Skeletal muscle cell (primary cell): ENCODE measurements around the gene TNFRSF11A.

ENCODE experiments used
- DNase-seq: peaks from one replicate; pipeline ENCODE4 v3.0.0-alpha.2; 2010; ENCODE audit warnings: low read depth
- H3K4me3 ChIP-seq: 2 replicates; pipeline ENCODE4 v1.5.1; 2011; ENCODE audit warnings: low read depth, mild to moderate bottlenecking, control low read depth, low read length, moderate library complexity

Gene TNFRSF11A

DNA sequence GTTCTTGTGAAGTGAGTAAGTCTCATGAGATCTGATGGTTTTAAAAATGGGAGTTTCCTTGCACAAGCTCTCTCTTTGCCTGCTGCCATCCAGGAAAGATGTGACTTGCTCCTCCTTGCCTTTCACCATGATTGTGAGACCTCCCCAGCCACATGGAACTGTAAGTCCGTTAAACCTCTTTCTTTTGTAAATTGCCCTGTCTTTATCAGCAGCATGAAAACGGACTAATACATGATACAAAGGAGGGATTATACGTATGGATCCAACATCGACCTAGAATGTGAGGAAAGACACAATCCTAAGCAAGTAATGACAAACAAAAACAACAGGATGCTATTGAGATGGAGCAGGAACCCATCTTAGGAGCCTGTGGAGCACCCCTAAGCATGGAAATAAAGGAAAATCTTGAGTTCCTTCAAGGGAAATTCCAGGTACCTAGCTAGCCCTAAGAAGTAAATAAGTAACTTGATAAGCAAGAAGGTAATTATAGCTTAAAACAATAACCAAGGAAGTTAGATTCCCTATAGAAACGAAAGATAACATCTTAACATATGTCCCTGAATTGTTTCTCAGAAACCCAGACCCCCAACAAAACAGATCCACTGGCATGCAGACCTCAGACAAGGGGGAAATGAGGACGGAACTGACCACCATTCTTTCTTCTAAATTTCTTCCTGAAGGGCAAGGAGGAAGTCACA is 1.5 kb upstream of the TNFRSF11A start:
- no peak overlapping the region for H3K4me3 ChIP-seq
- no peak for DNase-seq

DNA sequence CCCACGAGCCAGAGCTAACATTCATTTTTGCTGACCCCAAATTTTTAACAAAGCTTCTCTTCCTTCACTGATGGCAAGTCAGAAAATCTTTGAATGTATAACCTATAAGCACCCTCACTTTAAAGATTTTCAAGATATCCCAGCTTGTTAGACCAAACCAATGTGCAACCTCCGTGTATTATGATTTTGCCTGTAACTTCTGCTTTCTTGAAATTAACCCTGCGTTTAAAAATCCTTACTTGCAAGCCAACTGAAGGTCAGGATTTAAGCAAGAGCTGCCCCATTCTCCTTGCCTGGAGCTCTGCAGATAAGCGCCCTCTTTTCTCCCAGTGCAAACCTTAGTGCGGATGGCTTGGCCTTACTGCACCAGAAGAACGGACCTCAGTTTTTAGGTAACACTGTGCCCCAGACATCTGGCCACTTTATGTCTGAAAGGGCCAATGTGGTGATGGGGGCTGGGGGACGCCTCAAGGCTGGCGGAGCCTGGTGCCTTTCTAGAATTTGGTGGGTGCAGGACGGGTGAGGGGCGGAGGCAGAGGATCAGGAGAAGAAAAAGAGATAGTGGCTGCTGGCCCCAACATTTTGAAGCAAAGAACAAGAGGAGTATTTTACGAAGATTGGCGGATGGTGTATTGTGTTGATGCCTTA is 805 bp upstream of the TNFRSF11A start:
- DNase-seq, result no peak
- H3K4me3 ChIP-seq, result no peak overlapping the region

DNA sequence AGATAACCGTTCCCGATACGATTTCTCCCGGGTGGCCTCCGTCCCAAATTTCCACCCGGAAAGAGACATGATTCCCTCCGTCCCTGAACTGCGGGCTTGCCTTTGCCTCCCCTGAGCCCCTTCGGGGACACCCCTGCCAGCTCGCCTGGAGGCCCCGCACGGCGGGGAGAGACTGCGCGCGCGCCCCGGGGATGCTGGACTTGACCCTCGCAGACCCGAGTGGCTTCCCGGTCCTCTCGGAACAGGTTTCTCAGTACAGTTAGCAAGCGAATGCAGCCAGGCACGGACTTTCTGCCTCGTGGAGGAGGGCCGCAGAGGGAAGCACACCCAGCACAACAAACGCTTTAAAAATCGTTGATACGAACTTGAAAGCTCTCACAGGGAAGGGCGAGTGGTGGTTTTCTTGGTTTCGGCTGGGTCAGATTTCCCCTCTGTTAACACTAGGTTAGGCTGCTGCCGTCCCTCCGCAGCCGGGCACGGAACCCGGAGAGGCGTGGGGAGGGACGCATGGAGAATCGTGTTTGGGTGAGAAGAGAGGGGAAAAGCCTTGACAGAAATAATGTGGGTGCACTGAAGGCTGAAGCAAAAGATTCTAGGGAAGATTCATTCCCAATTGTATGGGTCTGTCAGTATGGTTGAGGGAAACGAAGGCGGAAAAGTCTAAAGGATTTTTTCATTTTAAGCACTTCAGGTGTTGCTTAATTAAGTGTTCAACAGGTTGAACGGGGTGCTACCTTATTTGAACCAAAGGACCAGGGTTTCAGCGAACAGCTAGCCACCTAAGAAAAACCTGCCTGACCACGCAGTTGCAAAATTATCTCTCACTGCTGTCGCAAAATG is 916 bp downstream of the TNFRSF11A start:
- no peak for DNase-seq
- peak overlapping the region; percentile 44 for H3K4me3 ChIP-seq

DNA sequence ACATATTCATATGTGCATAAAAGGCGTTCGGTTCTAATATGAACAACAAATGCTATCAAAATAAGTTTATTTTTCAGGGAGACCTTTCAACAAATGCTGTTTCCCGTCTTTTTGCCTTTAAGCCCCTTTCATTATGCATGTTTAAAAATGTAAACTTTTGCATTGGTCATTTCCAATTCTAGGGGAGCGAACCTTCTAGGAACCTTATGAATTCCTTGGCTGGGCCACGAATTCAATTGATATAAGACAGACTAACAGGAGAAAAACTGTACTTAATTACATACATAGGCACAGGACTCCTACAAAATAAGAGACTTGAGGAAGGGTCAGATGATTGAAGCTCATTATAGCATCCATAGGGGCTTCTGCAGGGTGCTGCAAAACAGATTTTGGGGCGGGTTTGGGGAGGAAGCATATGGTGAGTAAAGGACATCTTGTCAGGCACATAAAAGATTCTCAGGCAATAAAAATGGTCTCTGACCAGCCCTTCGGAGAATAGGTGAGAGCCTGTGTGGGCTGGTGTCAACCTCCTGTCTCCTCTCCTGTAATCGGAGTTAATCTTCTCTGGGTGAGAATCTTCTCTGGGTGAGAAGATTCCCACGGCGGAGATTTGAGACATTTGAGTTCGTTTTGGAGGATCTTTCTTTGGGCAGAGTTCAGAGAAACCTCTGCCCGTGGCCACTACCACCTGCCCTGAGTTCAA is 1.7 kb downstream of the TNFRSF11A start:
- DNase-seq, result no peak
- no peak overlapping the region for H3K4me3 ChIP-seq

DNA sequence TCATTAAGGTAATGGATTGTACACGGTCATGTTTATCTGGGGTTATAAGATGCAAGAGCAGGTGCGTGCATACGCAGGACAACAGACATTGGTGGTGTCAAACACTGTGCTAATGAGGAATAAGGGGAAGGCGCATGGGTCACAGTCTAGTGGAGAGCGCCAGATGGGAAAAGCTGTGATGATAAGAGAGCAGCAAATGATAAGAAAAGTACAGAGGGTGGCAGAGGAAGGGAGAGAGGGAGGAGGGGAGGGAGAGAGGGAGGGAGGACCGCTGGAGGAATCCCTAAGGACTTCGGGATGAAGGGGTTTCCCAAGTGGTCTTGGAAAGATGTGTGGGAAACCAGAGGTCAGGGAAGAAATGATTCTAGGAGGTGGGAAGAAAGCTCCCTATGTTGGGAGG is 2.9 kb downstream of the TNFRSF11A start:
- no peak for DNase-seq
- no peak overlapping the region for H3K4me3 ChIP-seq

DNA sequence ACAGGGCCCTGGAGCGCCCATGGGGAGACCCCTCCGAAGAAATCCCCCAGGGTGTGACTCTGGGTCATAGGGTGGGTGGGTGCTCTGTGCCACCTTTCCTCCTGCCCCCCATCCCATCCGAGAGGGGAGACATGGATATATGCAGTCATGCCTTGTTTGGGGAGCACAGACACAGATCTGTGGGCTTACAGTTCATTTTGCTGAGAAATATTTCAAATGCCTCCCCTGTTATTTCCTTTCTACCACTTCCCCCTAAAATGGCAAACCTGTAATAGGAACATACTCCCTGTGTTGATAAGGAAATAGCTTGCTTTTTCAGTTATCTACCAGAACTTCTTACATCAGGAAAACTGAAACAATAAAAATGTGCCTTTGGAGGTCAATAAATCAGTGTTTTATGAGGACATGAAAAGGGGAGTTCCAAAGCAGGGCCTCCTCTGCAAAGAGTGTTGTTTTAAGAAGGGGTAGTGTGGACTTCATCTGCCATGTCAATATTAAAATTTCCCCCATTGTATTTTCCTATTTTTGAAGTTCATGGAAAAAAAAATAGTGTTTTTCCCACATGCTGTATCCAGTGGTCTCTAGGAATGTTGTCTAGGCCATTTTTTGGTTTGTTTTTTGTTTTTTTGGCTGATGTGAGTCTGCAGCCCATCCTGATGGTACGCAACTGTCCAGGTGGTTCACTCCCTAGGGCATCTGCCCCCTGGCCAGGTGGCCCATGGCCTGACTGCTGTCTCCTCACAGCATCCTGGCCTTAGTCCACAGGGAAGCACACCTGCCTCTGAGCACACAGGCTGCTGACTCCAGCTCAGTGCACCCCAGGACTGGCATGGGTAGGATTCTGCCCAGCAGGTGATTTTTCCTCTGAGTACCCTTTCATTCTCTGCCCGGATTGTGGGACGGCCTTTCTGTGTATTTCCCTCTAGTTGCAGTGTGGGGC is 3.7 kb downstream of the TNFRSF11A start:
- H3K4me3 ChIP-seq, result no peak overlapping the region
- no peak for DNase-seq

DNA sequence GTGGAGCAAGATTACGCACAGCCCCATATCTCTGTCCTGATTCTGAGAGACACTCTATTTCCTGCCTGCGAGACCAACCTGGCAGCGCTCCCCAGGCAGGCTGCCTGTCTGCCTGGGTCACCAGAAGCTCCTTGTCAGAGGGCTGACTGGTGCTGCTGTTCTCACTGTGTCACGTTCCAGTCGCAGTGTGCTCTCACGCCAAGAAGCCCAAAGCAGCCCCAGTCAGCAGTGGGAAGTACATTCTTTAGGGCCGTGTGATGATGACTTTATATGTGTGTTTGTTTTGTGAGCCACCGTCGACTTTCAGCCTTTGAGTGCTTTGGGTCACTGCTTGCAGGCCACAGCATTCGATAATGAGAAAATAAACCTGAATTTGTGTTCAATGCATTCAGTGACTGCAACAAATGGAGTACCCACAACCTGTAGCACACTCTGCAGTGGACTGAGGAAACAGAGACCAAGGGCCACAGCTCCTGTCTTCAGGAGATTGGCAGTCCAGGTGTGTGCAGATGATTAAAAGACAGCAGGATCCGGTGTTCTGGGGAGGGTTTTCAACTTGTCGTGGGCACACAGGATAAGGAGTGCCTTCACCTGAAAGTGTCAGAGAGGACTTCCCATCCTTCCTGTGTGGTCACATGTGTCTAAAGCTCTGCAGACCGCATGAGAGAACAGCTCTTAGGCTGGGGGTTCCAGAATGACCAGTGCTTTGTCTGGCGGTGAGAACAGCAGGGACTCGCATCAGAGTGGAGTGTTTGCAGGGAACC is 4.8 kb downstream of the TNFRSF11A start:
- no peak overlapping the region for H3K4me3 ChIP-seq
- peak; percentile 20 for DNase-seq

DNA sequence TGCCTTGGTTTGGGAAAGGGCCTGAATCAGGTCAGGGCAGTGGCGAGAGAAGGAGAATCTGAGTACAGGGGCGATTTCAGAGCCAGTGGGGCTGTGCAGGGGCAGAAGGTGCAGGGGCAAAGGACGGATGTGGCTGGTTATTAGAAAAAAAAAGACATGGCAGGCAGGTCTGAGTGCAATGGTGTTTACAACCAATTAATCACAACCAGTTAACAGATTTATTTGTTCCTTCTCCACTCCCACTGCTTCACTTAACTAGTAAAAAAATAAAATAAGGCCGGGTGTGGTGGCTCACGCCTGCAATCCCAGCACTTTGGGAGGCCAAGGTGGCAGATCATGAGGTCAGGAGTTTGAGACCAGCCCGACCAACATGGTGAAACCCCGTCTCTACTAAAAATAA is 5.5 kb downstream of the TNFRSF11A start:
- no peak overlapping the region for H3K4me3 ChIP-seq
- no peak for DNase-seq

DNA sequence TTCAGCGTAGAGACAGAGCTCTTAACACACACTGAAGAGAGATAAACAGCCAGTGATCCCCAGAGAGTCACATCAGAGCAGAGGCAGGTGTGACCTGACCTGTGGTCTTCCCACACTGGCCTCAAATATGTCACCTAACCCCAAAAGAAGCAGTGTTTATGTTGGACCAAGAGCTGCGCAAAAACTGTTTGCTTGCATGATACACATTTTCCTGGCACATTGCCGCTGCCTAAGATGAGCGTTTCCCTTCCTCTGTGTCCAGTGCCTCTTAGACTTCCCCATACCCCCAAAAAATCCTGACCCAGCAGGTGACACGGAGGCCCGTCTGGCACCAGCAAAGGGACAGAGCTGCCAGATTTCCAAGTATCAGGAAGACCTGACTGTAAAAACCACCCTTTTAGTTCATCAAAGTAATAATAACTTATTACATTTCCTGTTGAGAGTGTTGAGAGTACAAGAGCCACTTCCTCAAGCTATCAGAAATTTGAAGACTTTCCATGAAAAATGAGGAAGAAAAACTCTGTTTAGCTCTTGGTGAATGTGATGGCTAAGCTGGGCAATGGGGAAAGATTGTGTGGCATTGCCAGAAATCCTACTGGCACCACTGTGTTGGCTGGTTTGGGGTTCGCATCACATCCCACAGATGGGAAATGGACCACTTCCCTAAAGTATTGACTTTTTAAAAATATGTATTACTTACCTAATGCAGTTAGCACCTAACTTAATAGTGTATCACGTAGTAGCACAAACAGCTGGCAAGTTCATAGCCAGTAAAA is 6.7 kb downstream of the TNFRSF11A start:
- DNase-seq, result no peak
- H3K4me3 ChIP-seq, result no peak overlapping the region

DNA sequence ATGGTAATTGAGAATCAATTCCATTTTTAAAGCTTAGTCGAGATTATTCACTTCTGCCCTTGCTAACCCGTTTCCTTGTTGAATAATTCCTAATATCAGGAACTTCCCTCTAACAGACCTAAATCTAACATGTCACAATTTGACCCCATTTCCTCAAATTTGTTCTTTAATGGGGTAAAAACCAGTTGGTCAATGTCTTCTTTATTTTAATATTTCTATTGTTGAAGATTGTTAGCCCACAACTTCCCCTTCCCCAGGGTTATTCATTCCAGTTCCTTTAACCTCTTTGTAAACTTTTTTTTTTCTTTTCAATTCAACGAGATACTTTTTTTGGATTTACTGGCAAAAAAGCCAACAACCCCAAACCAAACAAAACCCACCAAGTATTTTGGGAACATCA is 7.3 kb downstream of the TNFRSF11A start:
- H3K4me3 ChIP-seq, result no peak overlapping the region
- DNase-seq, result no peak

DNA sequence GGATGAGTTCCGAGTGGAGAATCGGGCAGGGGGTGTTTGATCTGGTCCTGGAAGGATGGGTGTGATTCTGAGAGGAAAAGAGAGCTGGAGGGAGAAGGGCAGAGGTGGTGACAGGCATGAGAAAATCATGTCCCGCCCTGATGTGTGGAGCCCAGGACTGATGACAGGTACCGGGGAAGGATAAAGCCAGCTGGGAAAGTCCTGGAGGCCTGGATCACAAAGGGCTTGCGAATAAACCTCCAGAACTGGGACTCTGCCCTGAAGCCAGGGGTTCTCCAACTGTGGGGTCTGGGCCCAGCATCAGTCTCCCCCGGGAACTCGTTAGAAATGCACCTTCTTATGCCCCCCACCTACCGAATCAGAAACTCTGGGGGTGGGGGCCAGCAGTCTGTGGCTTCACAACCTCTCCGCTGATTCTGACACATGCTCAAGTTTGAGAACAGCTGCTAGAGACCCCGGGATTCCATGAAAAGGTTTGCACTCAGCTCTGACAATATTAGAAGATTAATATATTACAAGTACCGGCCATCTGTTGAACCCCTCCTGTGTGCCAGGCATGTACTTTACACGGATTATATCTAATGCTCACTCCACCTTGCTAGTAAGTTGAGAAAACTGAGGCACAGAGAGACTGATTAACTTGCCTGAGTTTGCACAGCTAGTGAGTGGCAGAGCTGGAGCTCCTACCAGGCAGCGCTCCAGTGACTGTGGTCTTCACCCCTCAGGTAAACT is 8.0 kb downstream of the TNFRSF11A start:
- DNase-seq, result no peak

DNA sequence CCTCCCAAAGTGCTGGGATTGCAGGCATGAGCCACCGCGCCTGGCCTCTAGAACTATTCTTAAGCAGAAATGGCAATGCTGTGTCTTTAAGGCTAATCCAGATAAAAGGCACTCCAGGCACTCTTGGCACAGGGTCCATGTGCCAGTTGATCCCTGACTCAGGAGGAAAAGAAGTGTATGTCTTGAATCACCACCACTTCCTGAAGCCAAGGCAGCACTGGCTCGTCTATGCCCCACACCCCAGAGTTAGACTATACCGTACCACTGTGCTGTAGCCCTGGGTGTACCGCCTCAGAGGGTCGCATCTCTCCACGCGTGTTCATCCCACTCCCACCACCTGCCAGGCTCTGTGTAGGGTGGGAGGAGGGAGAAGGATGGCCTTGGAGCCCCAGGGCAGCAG is 9.0 kb downstream of the TNFRSF11A start:
- no peak for DNase-seq

More for the DNA sequence above, 8.0 kb downstream of the TNFRSF11A start:
- H3K4me3 ChIP-seq, result no peak overlapping the region

DNA sequence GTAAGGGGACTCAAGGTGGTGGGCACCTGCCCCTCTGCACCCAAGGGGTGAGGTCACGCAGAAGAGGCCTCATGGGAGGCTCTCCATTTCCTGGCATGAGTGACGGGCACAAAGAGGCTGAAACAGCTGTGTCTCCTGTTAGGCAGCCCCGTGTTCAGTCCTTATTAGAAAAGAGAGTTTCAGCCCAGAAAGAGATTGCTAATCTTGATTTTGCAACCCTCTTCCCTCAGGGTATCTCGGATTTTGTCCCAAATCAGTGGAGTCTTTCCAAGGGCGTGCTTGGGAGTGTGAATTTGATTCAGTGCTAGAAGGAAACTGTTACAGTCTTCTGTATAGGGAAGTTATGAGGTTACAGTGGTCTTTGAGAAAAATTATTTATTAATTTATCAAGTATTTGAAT is 10.4 kb downstream of the TNFRSF11A start:
- DNase-seq, result no peak
- H3K4me3 ChIP-seq, result no peak overlapping the region

More for the DNA sequence above, 9.0 kb downstream of the TNFRSF11A start:
- H3K4me3 ChIP-seq, result no peak overlapping the region

DNA sequence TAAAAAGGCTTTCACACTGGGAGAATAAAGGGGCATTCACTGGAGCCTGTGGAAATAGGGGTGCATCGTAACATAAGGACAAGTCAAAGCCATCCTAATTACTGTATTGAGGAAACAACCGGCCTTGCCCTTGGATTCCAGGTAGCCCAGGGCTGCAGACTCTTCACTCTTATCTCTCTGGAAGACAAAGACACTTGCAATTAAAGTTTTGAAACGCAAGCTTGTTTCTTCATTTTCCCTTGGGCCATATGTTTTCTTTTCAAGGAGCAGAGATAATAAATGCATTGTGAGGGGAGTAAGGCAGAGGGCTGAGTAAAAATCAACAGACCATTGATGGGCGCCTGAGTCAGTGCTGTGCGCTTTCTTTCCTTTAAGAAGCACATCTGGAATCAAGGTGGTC is 11.5 kb downstream of the TNFRSF11A start:
- no peak overlapping the region for H3K4me3 ChIP-seq
- no peak for DNase-seq

DNA sequence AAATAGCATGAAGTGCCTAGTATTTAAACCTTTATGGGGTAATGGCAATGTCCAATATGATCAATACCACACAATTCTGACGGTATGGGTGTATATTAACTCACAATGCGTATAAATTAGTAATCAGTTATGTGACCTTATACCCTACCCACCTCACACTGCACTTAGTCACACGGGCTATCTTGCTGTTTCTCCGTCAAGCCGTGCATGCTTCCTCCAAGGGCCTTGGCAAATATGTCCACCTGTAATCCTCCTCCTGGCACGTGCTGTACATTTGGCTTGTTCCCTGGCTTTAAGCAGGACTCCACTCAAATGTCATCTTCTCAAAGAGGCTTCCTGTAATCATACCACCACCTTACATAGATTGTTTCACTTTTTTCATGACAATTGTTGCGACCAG is 12.2 kb downstream of the TNFRSF11A start:
- no peak overlapping the region for H3K4me3 ChIP-seq
- no peak for DNase-seq

DNA sequence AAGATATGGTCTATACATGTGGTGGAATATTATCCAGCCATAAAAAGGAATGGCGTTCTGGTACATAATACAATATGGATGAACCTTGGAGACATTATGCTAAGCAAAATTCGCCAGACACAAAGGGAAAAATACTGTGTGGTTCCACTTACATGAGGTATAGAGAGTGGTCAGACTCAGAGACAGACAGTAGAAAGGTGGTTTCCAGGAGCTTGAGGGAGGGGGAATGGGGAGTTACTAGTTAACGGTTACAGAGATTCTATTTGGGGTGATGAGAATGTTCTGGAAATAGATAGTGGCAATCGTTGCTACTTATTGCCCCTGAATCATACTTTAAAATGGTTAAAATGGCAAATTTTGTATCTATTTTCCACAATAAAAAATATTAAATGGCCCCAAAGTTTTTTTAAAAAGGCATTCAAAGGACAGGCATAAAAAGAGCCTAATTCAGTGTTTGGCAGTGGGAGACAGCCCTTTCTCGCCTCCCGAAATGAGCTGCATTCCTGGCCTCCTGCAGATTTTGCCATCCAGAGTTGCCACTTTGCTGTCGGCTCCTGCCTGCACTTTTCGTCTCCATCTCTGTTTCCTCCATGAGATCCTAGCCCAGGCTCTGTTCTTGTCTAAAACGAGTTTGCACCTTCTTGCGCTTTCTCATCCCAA is 13.5 kb downstream of the TNFRSF11A start:
- DNase-seq, result no peak
- no peak overlapping the region for H3K4me3 ChIP-seq
